ENCODE measurements around the gene EXT2. TPM values are rescaled to one million over a fixed set of nuclear protein-coding genes. Genes with fewer than 3 reads are reported as not detected.

Gene EXT2
- total and polyA plus RNA-seq, 10 of the 15 experiments (the other 5 are each of a cell fraction or from before 2014, with no cell fraction given): 3.8 to 31.4 (median 17.9) TPM

- DNase-seq (ENCODE audit: low read depth, low spot score) (no peak), ATAC-seq (no peak), FAIRE-seq (no peak)
- Histone ChIP-seq H3K4me3 (no peak overlapping the region), H2AFZ (ENCODE audit: control insufficient read depth, low read depth, low read length) (no peak overlapping the region), H3K36me3 (ENCODE audit: control insufficient read depth in 2 of 2, insufficient read depth in 2 of 2, low read length in 1 of 2) (peaks cover 2 to 4% of the 10 kb centered on the region in 2 experiments; a peak in 3 of 4 replicates), H4K20me1 (ENCODE audit: control insufficient read depth, insufficient read depth) (no peaks in the 10 kb centered on the region), H3K4me1 (ENCODE audit: control insufficient read depth, insufficient read depth, low read length) (no peaks in the 10 kb centered on the region), H3K79me2 (ENCODE audit: control insufficient read depth, insufficient read depth, low read length) (no peaks in the 10 kb centered on the region), H3K27me3 (replicated peaks in 1 of 2; ENCODE audit: control insufficient read depth in 2 of 2, insufficient read depth in 2 of 2, low read length in 1 of 2) (no peaks in the 10 kb centered on the region), H3K9me3 (replicated peaks; ENCODE audit: control insufficient read depth, insufficient read depth, low read length) (no peaks in the 10 kb centered on the region), H3K4me2 (ENCODE audit: control insufficient read depth, insufficient read depth) (no peak overlapping the region), H3K9ac (ENCODE audit: control insufficient read depth, insufficient read depth, low read length) (no peak overlapping the region), H3K27ac (ENCODE audit: control insufficient read depth, insufficient read depth) (no peak overlapping the region)
- 82% methylated on average over 3 of the region's 3 CpGs for WGBS (ENCODE audit: insufficient coverage, insufficient replicate concordance, low lambda C conversion rate, missing lambda C conversion rate)
- TF ChIP-seq ZZZ3 (IDR thresholded peaks at IDR 0.05; ENCODE audit: control insufficient read depth, insufficient read length, low read depth) (no peak), BMI1 (IDR thresholded peaks at IDR 0.05; ENCODE audit: borderline replicate concordance) (no peak), RBBP5 (conservative IDR thresholded peaks at IDR 0.05) (no peak), PML (IDR thresholded peaks at IDR 0.05; ENCODE audit: low read length) (no peak), ZNF207 (IDR thresholded peaks at IDR 0.05; ENCODE audit: borderline replicate concordance) (no peak), CEBPB (IDR thresholded peaks at IDR 0.05; ENCODE audit: borderline replicate concordance in 1 of 2, low read depth in 2 of 2, low read length in 2 of 2) (no peak)
- ChIA-PET SMC1A (ENCODE audit: uncharacterized antibody, unreplicated experiment) (interaction anchor here (1.3 kb wide), 1 partner anchor 31 kb away, joined by 4 read pairs; no protein-coding TSS in a partner anchor), RAD21 (ENCODE audit: unreplicated experiment) (no interaction called here), POLR2A (no interaction called here), CTCF (no interaction called here)
- intact Hi-C loops (cut with micrococcal nuclease; ENCODE audit: unreplicated experiment) (no loop called here), in situ Hi-C loops (cut with MboI) (no loop called here)
- BruUV-seq (replicated peaks): no TSS peak
Observed at GRCh38 chr11:44203270-44204043, 108.0 kb downstream of the EXT2 start.

- Histone ChIP-seq H3K4me1 (ENCODE audit: control insufficient read depth, insufficient read depth, low read length) (no peaks in the 10 kb centered on the region), H3K27me3 (replicated peaks in 1 of 2; ENCODE audit: control insufficient read depth in 2 of 2, insufficient read depth in 2 of 2, low read length in 1 of 2) (no peaks in the 10 kb centered on the region), H2AFZ (ENCODE audit: control insufficient read depth, low read depth, low read length) (no peak overlapping the region), H4K20me1 (ENCODE audit: control insufficient read depth, insufficient read depth) (no peaks in the 10 kb centered on the region), H3K4me3 (no peak overlapping the region), H3K9ac (ENCODE audit: control insufficient read depth, insufficient read depth, low read length) (no peak overlapping the region), H3K27ac (ENCODE audit: control insufficient read depth, insufficient read depth) (no peak overlapping the region), H3K36me3 (ENCODE audit: control insufficient read depth in 2 of 2, insufficient read depth in 2 of 2, low read length in 1 of 2) (peaks cover 0 to 7% of the 10 kb centered on the region in 2 experiments; a peak in 2 of 4 replicates), H3K79me2 (ENCODE audit: control insufficient read depth, insufficient read depth, low read length) (no peaks in the 10 kb centered on the region), H3K9me3 (replicated peaks; ENCODE audit: control insufficient read depth, insufficient read depth, low read length) (no peaks in the 10 kb centered on the region), H3K4me2 (ENCODE audit: control insufficient read depth, insufficient read depth) (no peak overlapping the region)
- BruUV-seq (replicated peaks): no TSS peak
- SMC1A ChIA-PET (ENCODE audit: uncharacterized antibody, unreplicated experiment): no interaction called here
- CTCF ChIA-PET: no interaction called here
- ATAC-seq: no peak
- POLR2A ChIA-PET: no interaction called here
- in situ Hi-C loops (cut with MboI) (no loop called here), intact Hi-C loops (cut with micrococcal nuclease; ENCODE audit: unreplicated experiment) (no loop called here)
- DNase-seq (ENCODE audit: low read depth, low spot score): no peak
- WGBS (ENCODE audit: insufficient coverage, insufficient replicate concordance, low lambda C conversion rate, missing lambda C conversion rate): 62% methylated on average over 3 of the region's 3 CpGs
- RAD21 ChIA-PET (ENCODE audit: unreplicated experiment): no interaction called here
- no peak for FAIRE-seq
- TF ChIP-seq NBN (IDR thresholded peaks at IDR 0.05) (no peak), RCOR1 (conservative IDR thresholded peaks at IDR 0.05; ENCODE audit: low read depth, low read length) (no peak), CBX3 (IDR thresholded peaks at IDR 0.05; ENCODE audit: borderline replicate concordance, low read depth) (no peak), ZZZ3 (IDR thresholded peaks at IDR 0.05; ENCODE audit: control insufficient read depth, insufficient read length, low read depth) (no peak), ZBTB4 (CRISPR knock-in tag; IDR thresholded peaks at IDR 0.05) (no peak), ATF2 (IDR thresholded peaks at IDR 0.05; ENCODE audit: low read length) (no peak), NFYB (IDR thresholded peaks at IDR 0.05; ENCODE audit: insufficient read depth, low read depth, low read length) (no peak)
Observed at GRCh38 chr11:44205352-44205751, 109.9 kb downstream of the EXT2 start.

All from GM12878 (cell line).